HL-60 (cell line): Measurements from ENCODE around the gene NUDT19.

Experiments used
- CTCF ChIP-seq: IDR thresholded peaks from one replicate; pipeline ENCODE4 v1.5.1; 2011; ENCODE audit warnings: low read length, control low read depth, inconsistent platforms; ENCODE audit not compliant: insufficient read depth
- GABPA ChIP-seq: IDR thresholded peaks from 2 replicates; pipeline ENCODE4 v1.6.1; 2012; ENCODE audit warnings: low read depth
- POLR2AphosphoS5 ChIP-seq: IDR thresholded peaks from 2 replicates; pipeline ENCODE4 v1.6.1; 2012; ENCODE audit warnings: low read depth
- REST ChIP-seq: IDR thresholded peaks from 2 replicates; pipeline ENCODE4 v1.6.1; 2012; ENCODE audit warnings: low read depth; ENCODE audit not compliant: insufficient replicate concordance

GRCh38 chr19:32709032-32709431 is 17.4 kb downstream of the NUDT19 start:
- TF ChIP-seq CTCF (no peak), REST (no peak), POLR2AphosphoS5 (no peak), GABPA (no peak)
